Smooth muscle cell (in vitro differentiated cells): ENCODE results near the gene CCDC177. TPM values are rescaled to one million over a fixed set of nuclear protein-coding genes. Genes with fewer than 3 reads are reported as not detected.

ENCODE experiments used
- DNase-seq: peaks from one replicate; lab custom pipeline; 2025; ENCODE audit not compliant: unreplicated experiment; lab: John Stamatoyannopoulos, UW
- H2AFZ ChIP-seq: fragments of 200-600 bp; sonication (generic); 2 replicates; pipeline ENCODE4 v1.6.0; 2016; ENCODE audit warnings: antibody characterized with exemption, low read depth, mild to moderate bottlenecking
- H3F3A ChIP-seq: fragments of 200-600 bp; sonication (generic); 2 replicates; pipeline ENCODE4 v1.6.0; 2017; ENCODE audit warnings: antibody characterized with exemption, low read depth
- H3K27ac ChIP-seq: fragments of 200-600 bp; sonication (generic); 2 replicates; pipeline ENCODE4 v1.5.1; 2016; ENCODE audit warnings: low read depth, mild to moderate bottlenecking
- H3K27me3 ChIP-seq: fragments of 200-600 bp; sonication (generic); 2 replicates; pipeline ENCODE4 v1.6.1; 2016; ENCODE audit warnings: low read depth, mild to moderate bottlenecking
- H3K36me3 ChIP-seq: fragments of 200-600 bp; sonication (generic); 2 replicates; pipeline ENCODE4 v1.5.1; 2016; ENCODE audit warnings: low read depth
- H3K4me1 ChIP-seq: fragments of 200-600 bp; sonication (generic); 2 replicates; pipeline ENCODE4 v1.5.1; 2016; ENCODE audit warnings: low read depth
- H3K4me2 ChIP-seq: fragments of 200-600 bp; sonication (generic); 2 replicates; pipeline ENCODE4 v1.6.0; 2016; ENCODE audit warnings: mild to moderate bottlenecking
- H3K4me3 ChIP-seq: fragments of 200-600 bp; sonication (generic); 2 replicates; pipeline ENCODE4 v1.5.1; 2016; ENCODE audit warnings: mild to moderate bottlenecking
- H3K79me2 ChIP-seq: fragments of 200-600 bp; sonication (generic); 2 replicates; pipeline ENCODE4 v1.6.0; 2016; ENCODE audit warnings: low read depth, mild to moderate bottlenecking
- H3K9ac ChIP-seq: fragments of 200-600 bp; sonication (generic); 2 replicates; pipeline ENCODE4 v1.6.0; 2016; ENCODE audit warnings: low read depth
- H3K9me3 ChIP-seq: fragments of 200-600 bp; sonication (generic); replicated peaks from 2 replicates; pipeline ENCODE4 v1.5.1; 2016; ENCODE audit warnings: low read depth
- H4K20me1 ChIP-seq: fragments of 200-600 bp; sonication (generic); 2 replicates; pipeline ENCODE4 v1.6.0; 2016; ENCODE audit warnings: low read depth
- CTCF ChIP-seq: fragments of 200-600 bp; sonication (generic); IDR thresholded peaks from 2 replicates; pipeline ENCODE4 v1.5.1; 2017; ENCODE audit warnings: borderline replicate concordance, mild to moderate bottlenecking, antibody characterized with exemption; ENCODE audit not compliant: insufficient read depth, poor library complexity, severe bottlenecking
- WGBS: methylation state at CpG from one replicate; pipeline ENCODE4 v1.1.7; 2016; ENCODE audit warnings: low lambda C conversion rate; 5-methylcytosine and 5-hydroxymethylcytosine counted together
- polyA plus RNA-seq: library from polyadenylated mRNA; unstranded; fragments of >200 nt; fragmentation: Nextera tagmentation; extraction: Ambion mirVana; gene quantifications from 2 replicates; pipeline ENCODE4 v1.2.1, GENCODE V29; 2016
- total RNA-seq: library from RNA; depleted of rRNA; stranded (reverse); fragments of >200 nt; gene quantifications from 2 replicates; pipeline ENCODE4 v1.2.3, GENCODE V29; 2014

Gene CCDC177
- total and polyA plus RNA-seq, 2 experiments from 2014 or later, result not detected

GRCh38 chr14:69595336-69595735 lies 20.7 kb upstream of the CCDC177 start:
- WGBS, result 95% methylated on average over 5 of the region's 5 CpGs
- no peak for TF ChIP-seq CTCF

GRCh38 chr14:69594846-69595245 lies 20.2 kb upstream of the CCDC177 start:
- Histone ChIP-seq H3K9me3 (no peaks in the 10 kb centered on the region), H3K9ac (no peak overlapping the region), H3K27me3 (no peaks in the 10 kb centered on the region), H2AFZ (no peak overlapping the region), H3K79me2 (no peaks in the 10 kb centered on the region), H3K4me2 (no peak overlapping the region), H4K20me1 (no peaks in the 10 kb centered on the region), H3K4me3 (no peak overlapping the region), H3K4me1 (peaks cover 18% of the 10 kb centered on the region), H3K27ac (no peak overlapping the region), H3K36me3 (no peaks in the 10 kb centered on the region), H3F3A (peaks cover 12% of the 10 kb centered on the region)
- no peak for TF ChIP-seq CTCF
- no peak for DNase-seq
- WGBS, result 85% methylated on average over 6 of the region's 6 CpGs

More at GRCh38 chr14:69595336-69595735, 20.7 kb upstream of the CCDC177 start:
- Histone ChIP-seq H3K9ac (no peak overlapping the region), H3F3A (peaks cover 12% of the 10 kb centered on the region), H3K4me2 (no peak overlapping the region), H3K27ac (no peak overlapping the region), H3K4me1 (peaks cover 18% of the 10 kb centered on the region), H3K4me3 (no peak overlapping the region), H2AFZ (no peak overlapping the region), H4K20me1 (no peaks in the 10 kb centered on the region), H3K36me3 (no peaks in the 10 kb centered on the region), H3K9me3 (no peaks in the 10 kb centered on the region), H3K79me2 (no peaks in the 10 kb centered on the region), H3K27me3 (no peaks in the 10 kb centered on the region)
- no peak for DNase-seq

GRCh38 chr14:69593018-69593677 lies 18.5 kb upstream of the CCDC177 start:
- Histone ChIP-seq H3K4me2 (peak overlapping the region; percentile 79), H2AFZ (peak overlapping the region; percentile 21), H3K4me3 (peak overlapping the region; percentile 17), H3K4me1 (peaks cover 18% of the 10 kb centered on the region), H3K27ac (peak overlapping the region; percentile 59), H4K20me1 (no peaks in the 10 kb centered on the region), H3K27me3 (no peaks in the 10 kb centered on the region), H3K9ac (peak overlapping the region; percentile 22), H3F3A (peaks cover 12% of the 10 kb centered on the region), H3K9me3 (no peaks in the 10 kb centered on the region), H3K36me3 (no peaks in the 10 kb centered on the region), H3K79me2 (no peaks in the 10 kb centered on the region)
- no peak for TF ChIP-seq CTCF
- peak; percentile 25 for DNase-seq
- WGBS, result 47% methylated on average over 6 of the region's 6 CpGs

GRCh38 chr14:69591317-69591716 lies 16.6 kb upstream of the CCDC177 start:
- H3K9me3 ChIP-seq, result no peaks in the 10 kb centered on the region
- H3K4me3 ChIP-seq, result no peak overlapping the region
- no peak overlapping the region for H2AFZ ChIP-seq
- peaks cover 18% of the 10 kb centered on the region for H3K4me1 ChIP-seq
- no peak for DNase-seq
- H3K36me3 ChIP-seq, result no peaks in the 10 kb centered on the region
- H3K27me3 ChIP-seq, result no peaks in the 10 kb centered on the region
- no peak for TF ChIP-seq CTCF
- H3F3A ChIP-seq, result peaks cover 12% of the 10 kb centered on the region
- H3K9ac ChIP-seq, result no peak overlapping the region
- H4K20me1 ChIP-seq, result no peaks in the 10 kb centered on the region
- no peak overlapping the region for H3K4me2 ChIP-seq
- WGBS, result 59% methylated on average over 2 of the region's 2 CpGs
- H3K27ac ChIP-seq, result no peak overlapping the region
- no peaks in the 10 kb centered on the region for H3K79me2 ChIP-seq
